GM19043 (cell line): ENCODE data around the gene ST6GALNAC3.

ENCODE experiments used
- ATAC-seq: cut with Tn5 transposase; IDR thresholded peaks from one replicate; pipeline ENCODE4 v1.9.1; 2021; ENCODE audit warnings: low read depth; ENCODE audit not compliant: unreplicated experiment

Gene ST6GALNAC3

GRCh38 chr1:76137746-76138145, 63.2 kb downstream of the ST6GALNAC3 start:
- ATAC-seq, result no peak

- no peak for ATAC-seq
Measured at GRCh38 chr1:76138217-76138616, 63.7 kb downstream of the ST6GALNAC3 start.

GRCh38 chr1:76140227-76140626, 65.7 kb downstream of the ST6GALNAC3 start:
- ATAC-seq, result no peak

- ATAC-seq, result no peak
Measured at GRCh38 chr1:76141929-76142328, 67.4 kb downstream of the ST6GALNAC3 start.

- ATAC-seq, result no peak
Measured at GRCh38 chr1:76142771-76143540, 68.4 kb downstream of the ST6GALNAC3 start.

- ATAC-seq, result no peak
Measured at GRCh38 chr1:76144247-76144646, 69.7 kb downstream of the ST6GALNAC3 start.

- no peak for ATAC-seq
Measured at GRCh38 chr1:76145332-76145731, 70.8 kb downstream of the ST6GALNAC3 start.

- ATAC-seq, result no peak
Measured at GRCh38 chr1:76146184-76146583, 71.6 kb downstream of the ST6GALNAC3 start.

GRCh38 chr1:76147917-76148316, 73.4 kb downstream of the ST6GALNAC3 start:
- ATAC-seq, result no peak

- ATAC-seq, result no peak
Measured at GRCh38 chr1:76148460-76148859, 73.9 kb downstream of the ST6GALNAC3 start.

- no peak for ATAC-seq
Measured at GRCh38 chr1:76153841-76154205, 79.3 kb downstream of the ST6GALNAC3 start.

- ATAC-seq, result peak; percentile 91
Measured at GRCh38 chr1:76154206-76154956, 79.8 kb downstream of the ST6GALNAC3 start.

- no peak for ATAC-seq
Measured at GRCh38 chr1:76156987-76157386, 82.4 kb downstream of the ST6GALNAC3 start.

GRCh38 chr1:76158126-76158525, 83.6 kb downstream of the ST6GALNAC3 start:
- ATAC-seq, result no peak

GRCh38 chr1:76160225-76160624, 85.7 kb downstream of the ST6GALNAC3 start:
- ATAC-seq, result no peak

- ATAC-seq, result no peak
Measured at GRCh38 chr1:76161451-76161850, 86.9 kb downstream of the ST6GALNAC3 start.

- no peak for ATAC-seq
Measured at GRCh38 chr1:76162254-76162653, 87.7 kb downstream of the ST6GALNAC3 start.

GRCh38 chr1:76164165-76164564, 89.6 kb downstream of the ST6GALNAC3 start:
- no peak for ATAC-seq

GRCh38 chr1:76170084-76170483, 95.5 kb downstream of the ST6GALNAC3 start:
- ATAC-seq, result no peak

GRCh38 chr1:76170513-76170912, 96.0 kb downstream of the ST6GALNAC3 start:
- no peak for ATAC-seq

- ATAC-seq, result no peak
Measured at GRCh38 chr1:76176000-76176399, 101.5 kb downstream of the ST6GALNAC3 start.

- ATAC-seq, result no peak
Measured at GRCh38 chr1:76177615-76178014, 103.1 kb downstream of the ST6GALNAC3 start.
